ENCODE results near the gene KNOP1.

DNA sequence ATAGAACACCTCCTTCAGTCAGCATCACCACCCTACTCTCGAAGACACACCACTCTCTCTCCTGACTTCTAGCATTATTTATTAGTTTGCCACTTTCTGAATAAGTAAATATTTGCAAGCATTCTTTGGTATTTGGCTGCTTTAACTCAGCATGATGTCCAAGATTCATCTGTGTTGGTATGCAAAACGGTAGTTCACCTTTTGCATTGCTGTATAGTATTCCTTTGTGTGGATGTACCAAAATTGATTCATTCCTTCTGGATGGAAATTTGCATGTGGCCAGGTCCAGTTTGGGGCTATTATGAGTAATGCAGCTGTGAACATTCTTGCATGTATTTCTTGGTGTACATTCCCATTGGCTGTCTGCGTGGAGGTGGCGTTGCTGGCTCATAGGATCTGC, 32.9 kb downstream of the KNOP1 start:
- TF ChIP-seq, protein P1, sequence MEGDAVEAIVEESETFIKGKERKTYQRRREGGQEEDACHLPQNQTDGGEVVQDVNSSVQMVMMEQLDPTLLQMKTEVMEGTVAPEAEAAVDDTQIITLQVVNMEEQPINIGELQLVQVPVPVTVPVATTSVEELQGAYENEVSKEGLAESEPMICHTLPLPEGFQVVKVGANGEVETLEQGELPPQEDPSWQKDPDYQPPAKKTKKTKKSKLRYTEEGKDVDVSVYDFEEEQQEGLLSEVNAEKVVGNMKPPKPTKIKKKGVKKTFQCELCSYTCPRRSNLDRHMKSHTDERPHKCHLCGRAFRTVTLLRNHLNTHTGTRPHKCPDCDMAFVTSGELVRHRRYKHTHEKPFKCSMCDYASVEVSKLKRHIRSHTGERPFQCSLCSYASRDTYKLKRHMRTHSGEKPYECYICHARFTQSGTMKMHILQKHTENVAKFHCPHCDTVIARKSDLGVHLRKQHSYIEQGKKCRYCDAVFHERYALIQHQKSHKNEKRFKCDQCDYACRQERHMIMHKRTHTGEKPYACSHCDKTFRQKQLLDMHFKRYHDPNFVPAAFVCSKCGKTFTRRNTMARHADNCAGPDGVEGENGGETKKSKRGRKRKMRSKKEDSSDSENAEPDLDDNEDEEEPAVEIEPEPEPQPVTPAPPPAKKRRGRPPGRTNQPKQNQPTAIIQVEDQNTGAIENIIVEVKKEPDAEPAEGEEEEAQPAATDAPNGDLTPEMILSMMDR (IDR thresholded peaks at IDR 0.05), result no peak
- TF ChIP-seq POLR2AphosphoS5 (IDR thresholded peaks at IDR 0.05; ENCODE audit: low read depth, low read length), result no peak
- TF ChIP-seq, protein P2, sequence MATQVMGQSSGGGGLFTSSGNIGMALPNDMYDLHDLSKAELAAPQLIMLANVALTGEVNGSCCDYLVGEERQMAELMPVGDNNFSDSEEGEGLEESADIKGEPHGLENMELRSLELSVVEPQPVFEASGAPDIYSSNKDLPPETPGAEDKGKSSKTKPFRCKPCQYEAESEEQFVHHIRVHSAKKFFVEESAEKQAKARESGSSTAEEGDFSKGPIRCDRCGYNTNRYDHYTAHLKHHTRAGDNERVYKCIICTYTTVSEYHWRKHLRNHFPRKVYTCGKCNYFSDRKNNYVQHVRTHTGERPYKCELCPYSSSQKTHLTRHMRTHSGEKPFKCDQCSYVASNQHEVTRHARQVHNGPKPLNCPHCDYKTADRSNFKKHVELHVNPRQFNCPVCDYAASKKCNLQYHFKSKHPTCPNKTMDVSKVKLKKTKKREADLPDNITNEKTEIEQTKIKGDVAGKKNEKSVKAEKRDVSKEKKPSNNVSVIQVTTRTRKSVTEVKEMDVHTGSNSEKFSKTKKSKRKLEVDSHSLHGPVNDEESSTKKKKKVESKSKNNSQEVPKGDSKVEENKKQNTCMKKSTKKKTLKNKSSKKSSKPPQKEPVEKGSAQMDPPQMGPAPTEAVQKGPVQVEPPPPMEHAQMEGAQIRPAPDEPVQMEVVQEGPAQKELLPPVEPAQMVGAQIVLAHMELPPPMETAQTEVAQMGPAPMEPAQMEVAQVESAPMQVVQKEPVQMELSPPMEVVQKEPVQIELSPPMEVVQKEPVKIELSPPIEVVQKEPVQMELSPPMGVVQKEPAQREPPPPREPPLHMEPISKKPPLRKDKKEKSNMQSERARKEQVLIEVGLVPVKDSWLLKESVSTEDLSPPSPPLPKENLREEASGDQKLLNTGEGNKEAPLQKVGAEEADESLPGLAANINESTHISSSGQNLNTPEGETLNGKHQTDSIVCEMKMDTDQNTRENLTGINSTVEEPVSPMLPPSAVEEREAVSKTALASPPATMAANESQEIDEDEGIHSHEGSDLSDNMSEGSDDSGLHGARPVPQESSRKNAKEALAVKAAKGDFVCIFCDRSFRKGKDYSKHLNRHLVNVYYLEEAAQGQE (IDR thresholded peaks at IDR 0.05; ENCODE audit: insufficient read depth in 1 of 2, low read depth in 2 of 2, low read length in 1 of 2), result no peak
